Fibroblast of lung (primary cell): Measurements from ENCODE around the gene PFKM.

Experiments
- CTCF ChIP-seq, 2 donors: IDR thresholded peaks in 1 of 2; conservative IDR thresholded peaks in 1 of 2; 1 replicate in 1 of 2; 2 replicates in 1 of 2; pipeline ENCODE4 v1.5.1; 2011 to 2012; ENCODE audit warnings: low read length in 2 of 2, control low read depth in 1 of 2, inconsistent platforms in 1 of 2, low read depth in 1 of 2, mild to moderate bottlenecking in 1 of 2
- EZH2 ChIP-seq: IDR thresholded peaks from 2 replicates; pipeline ENCODE4 v1.5.1; 2012; ENCODE audit warnings: low read length, control low read depth, mild to moderate bottlenecking; ENCODE audit errors: missing control alignments

- no peak for TF ChIP-seq CTCF (conservative IDR thresholded peaks at IDR 0.05 in 1 of 2, IDR thresholded peaks at IDR 0.05 in 1 of 2; ENCODE audit: low read depth in 1 of 2, low read length in 2 of 2)
- no peak for TF ChIP-seq EZH2
These were observed 40.9 kb downstream of the PFKM start for GRCh38 chr12:48160046-48160445.
